GM19467 (cell line): ENCODE results near the gene DEPDC7.
"Not testable (repeated sequence)": the region's sequence is repeated elsewhere in the genome, so short reads cannot be mapped to it uniquely, and the experiment has no call there.

Experiments
- ATAC-seq: cut with Tn5 transposase; IDR thresholded peaks from one replicate; pipeline ENCODE4 v1.9.1; 2021; ENCODE audit warnings: mild to moderate bottlenecking, moderate library complexity; ENCODE audit not compliant: unreplicated experiment

Gene DEPDC7

GRCh38 chr11:33015621-33016551 lies at the start of gene DEPDC7:
Gene DEPDC7 (plus strand): TSS chr11:33015878. CDS start chr11:33015956, 78 bp downstream.
- peak; percentile 59 for ATAC-seq

- ATAC-seq: no peak
Measured at GRCh38 chr11:32968541-32968940, 47.1 kb upstream of the DEPDC7 start.

- ATAC-seq: not testable (repeated sequence)
Measured at GRCh38 chr11:32972233-32972632, 43.4 kb upstream of the DEPDC7 start.

- no peak for ATAC-seq
Measured at GRCh38 chr11:32972781-32973180, 42.9 kb upstream of the DEPDC7 start.

GRCh38 chr11:32982626-32983025 lies 33.1 kb upstream of the DEPDC7 start:
- ATAC-seq: no peak

GRCh38 chr11:32983506-32983905 lies 32.2 kb upstream of the DEPDC7 start:
- ATAC-seq: no peak

GRCh38 chr11:32985600-32985999 lies 30.1 kb upstream of the DEPDC7 start:
- no peak for ATAC-seq

GRCh38 chr11:32987851-32988250 lies 27.8 kb upstream of the DEPDC7 start:
- ATAC-seq: no peak

- no peak for ATAC-seq
Measured at GRCh38 chr11:32990481-32990880, 25.2 kb upstream of the DEPDC7 start.

- ATAC-seq: no peak
Measured at GRCh38 chr11:32991427-32991826, 24.3 kb upstream of the DEPDC7 start.

- ATAC-seq: no peak
Measured at GRCh38 chr11:32991898-32992297, 23.8 kb upstream of the DEPDC7 start.

GRCh38 chr11:33000181-33000580 lies 15.5 kb upstream of the DEPDC7 start:
- ATAC-seq: no peak

GRCh38 chr11:33001281-33001680 lies 14.4 kb upstream of the DEPDC7 start:
- ATAC-seq: no peak

- ATAC-seq: no peak
Measured at GRCh38 chr11:33001751-33002542, 13.7 kb upstream of the DEPDC7 start.

- no peak for ATAC-seq
Measured at GRCh38 chr11:33005175-33005574, 10.5 kb upstream of the DEPDC7 start.

- no peak for ATAC-seq
Measured at GRCh38 chr11:33006010-33006409, 9.7 kb upstream of the DEPDC7 start.

- no peak for ATAC-seq
Measured at GRCh38 chr11:33013755-33014154, 1.9 kb upstream of the DEPDC7 start.

- ATAC-seq: no peak
Measured at GRCh38 chr11:33016654-33017053, 976 bp downstream of the DEPDC7 start.

- ATAC-seq: no peak
Measured at GRCh38 chr11:33017478-33017877, 1.8 kb downstream of the DEPDC7 start.

GRCh38 chr11:33017965-33018364 lies 2.3 kb downstream of the DEPDC7 start:
- ATAC-seq: no peak

GRCh38 chr11:33018840-33019239 lies 3.2 kb downstream of the DEPDC7 start:
- ATAC-seq: no peak

GRCh38 chr11:33021501-33021900 lies 5.8 kb downstream of the DEPDC7 start:
- no peak for ATAC-seq
